Measurements from ENCODE around the gene HTR4. TPM values are rescaled to one million over a fixed set of nuclear protein-coding genes. Genes with fewer than 3 reads are reported as not detected.

Gene HTR4
- total and polyA plus RNA-seq, 2 of the 4 experiments (the other 2 are of a cell fraction) = not detected

DNA sequence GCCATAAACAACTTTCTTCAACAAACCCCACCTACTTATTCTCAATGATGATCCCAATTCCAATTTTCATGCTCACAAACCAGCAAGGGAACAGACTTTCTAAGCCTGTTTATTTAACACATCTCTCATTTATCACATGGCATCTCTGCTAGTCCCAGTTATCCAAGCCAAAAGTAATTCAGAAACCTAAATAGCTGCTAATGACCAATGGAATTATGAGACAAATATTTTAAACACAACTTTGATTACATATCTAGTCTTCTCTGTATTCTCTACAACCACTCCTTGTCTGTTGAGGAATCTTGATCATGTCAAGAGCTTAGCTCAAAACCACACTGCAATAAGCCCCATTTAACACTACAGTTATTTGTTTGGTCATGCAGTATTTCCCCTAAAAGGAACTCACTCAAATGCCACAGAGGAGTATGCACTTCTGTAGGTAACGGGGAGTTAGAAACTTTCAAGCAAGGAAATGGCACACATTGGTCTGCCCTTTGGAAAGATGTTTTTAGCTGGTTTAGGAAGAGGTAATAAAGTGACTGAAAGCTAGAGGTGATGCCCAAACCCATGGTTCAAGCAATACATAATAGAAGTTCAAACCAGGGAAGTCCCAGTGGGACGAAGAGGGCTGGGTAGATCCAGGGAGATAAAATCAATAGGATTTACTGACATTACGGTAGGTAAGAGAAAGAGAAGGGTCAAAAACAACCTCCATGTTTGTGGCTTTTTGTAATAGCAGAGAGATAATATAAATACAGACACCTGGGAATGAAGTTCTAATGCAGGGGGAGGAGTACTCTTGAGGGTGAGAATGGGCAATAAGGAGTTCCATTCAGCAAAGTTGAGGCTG is 42.1 kb upstream of the HTR4 start:
- Histone ChIP-seq H3K4me3 (ENCODE audit: insufficient read depth, low read depth, low read length) (no peak overlapping the region), H4K20me1 (ENCODE audit: insufficient read depth, low read length) (no peaks in the 10 kb centered on the region), H3K27me3 (ENCODE audit: control insufficient read depth, insufficient read depth, low read length) (no peaks in the 10 kb centered on the region), H3K79me1 (ENCODE audit: low read depth in 1 of 2, low read length in 2 of 2) (no peaks in the 10 kb centered on the region), H4K91ac (ENCODE audit: insufficient read depth, low read depth, low read length) (no peak overlapping the region), H2BK5ac (ENCODE audit: low read depth, low read length, poor library complexity, severe bottlenecking) (no peak overlapping the region), H3K27ac (ENCODE audit: insufficient read depth, low read length) (no peak overlapping the region), H4K5ac (ENCODE audit: low read depth, low read length) (no peak overlapping the region), H3K23ac (ENCODE audit: low read depth, low read length) (no peak overlapping the region), H2AFZ (replicated peaks; ENCODE audit: low read length, poor library complexity) (no peak overlapping the region), H3K9me3 (ENCODE audit: control insufficient read depth, insufficient read depth, low read length) (no peaks in the 10 kb centered on the region), H3K9me1 (ENCODE audit: insufficient read depth, low read length) (no peaks in the 10 kb centered on the region), H3K4me2 (ENCODE audit: low read depth, low read length) (no peak overlapping the region), H2BK20ac (ENCODE audit: low read depth, low read length) (no peak overlapping the region), H2BK15ac (ENCODE audit: low read depth, low read length) (no peak overlapping the region), H2AK9ac (replicated peaks; ENCODE audit: low read depth, low read length, poor library complexity) (no peak overlapping the region), H3K9ac (ENCODE audit: low read depth, low read length) (no peak overlapping the region), H3K4ac (ENCODE audit: low read depth, low read length) (no peak overlapping the region), H4K8ac (ENCODE audit: low read depth in 2 of 2, low read length in 2 of 2) (no peak overlapping the region), H3K14ac (replicated peaks; ENCODE audit: low read depth, low read length) (no peak overlapping the region), H3K18ac (ENCODE audit: low read depth, low read length) (no peak overlapping the region), H3K4me1 (ENCODE audit: control insufficient read depth, insufficient read depth, low read length) (no peaks in the 10 kb centered on the region), H2AK5ac (ENCODE audit: low read depth, low read length) (no peak overlapping the region), H2BK120ac (ENCODE audit: low read depth, low read length) (no peak overlapping the region), H3K36me3 (ENCODE audit: control insufficient read depth, insufficient read depth, low read length) (no peaks in the 10 kb centered on the region), H3K56ac (ENCODE audit: extremely low read depth, insufficient read depth, low read length) (no peak overlapping the region)
- in situ Hi-C loops (cut with MboI; ENCODE audit: low sequenced_read_pairs) = no loop called here
- intact Hi-C loops (cut with micrococcal nuclease) = no loop called here
- WGBS, 2 experiments (ENCODE audit: extremely low coverage in 2 of 2, insufficient read length in 1 of 2) = 80% methylated on average over 1 of the region's 3 CpGs; no CpG with 5 or more reads in 1 of the 2 experiments
- CTCF ChIA-PET = interaction anchor here (1.2 to 1.4 kb wide), 2 partner anchors 9 to 34 kb away, joined by 5 to 6 read pairs; no protein-coding TSS in a partner anchor
- ATAC-seq (ENCODE audit: low read depth) (no peak), DNase-seq (no peak)
- no TSS peak for BruUV-seq (replicated peaks)
- POLR2A ChIA-PET (ENCODE audit: unreplicated experiment) = no interaction called here
- dilution Hi-C loops (cut with HindIII; ENCODE audit: low sequenced_read_pairs, unreplicated experiment) = no loop called here
- TF ChIP-seq, protein P1, sequence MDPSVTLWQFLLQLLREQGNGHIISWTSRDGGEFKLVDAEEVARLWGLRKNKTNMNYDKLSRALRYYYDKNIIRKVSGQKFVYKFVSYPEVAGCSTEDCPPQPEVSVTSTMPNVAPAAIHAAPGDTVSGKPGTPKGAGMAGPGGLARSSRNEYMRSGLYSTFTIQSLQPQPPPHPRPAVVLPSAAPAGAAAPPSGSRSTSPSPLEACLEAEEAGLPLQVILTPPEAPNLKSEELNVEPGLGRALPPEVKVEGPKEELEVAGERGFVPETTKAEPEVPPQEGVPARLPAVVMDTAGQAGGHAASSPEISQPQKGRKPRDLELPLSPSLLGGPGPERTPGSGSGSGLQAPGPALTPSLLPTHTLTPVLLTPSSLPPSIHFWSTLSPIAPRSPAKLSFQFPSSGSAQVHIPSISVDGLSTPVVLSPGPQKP (IDR thresholded peaks at IDR 0.05; ENCODE audit: borderline replicate concordance, low read depth, low read length) = no peak
- TF ChIP-seq NFE2L2 (IDR thresholded peaks at IDR 0.05; ENCODE audit: low read depth, low read length) = no peak
- TF ChIP-seq RAD21 (IDR thresholded peaks at IDR 0.05; ENCODE audit: low read length) = no peak
- TF ChIP-seq BHLHE40 (IDR thresholded peaks at IDR 0.05; ENCODE audit: low read depth, low read length) = no peak
- TF ChIP-seq CEBPB (IDR thresholded peaks at IDR 0.05; ENCODE audit: low read depth, low read length) = no peak
- TF ChIP-seq SMC3 (IDR thresholded peaks at IDR 0.05; ENCODE audit: low read depth, low read length) = no peak
- TF ChIP-seq POLR2A (IDR thresholded peaks at IDR 0.05; ENCODE audit: low read depth, low read length) = no peak
- no peak for TF ChIP-seq MAFK (IDR thresholded peaks at IDR 0.05; ENCODE audit: low read depth, low read length)
- no peak for TF ChIP-seq MAZ (IDR thresholded peaks at IDR 0.05; ENCODE audit: borderline replicate concordance, low read depth, low read length)
- no peak for TF ChIP-seq RFX5 (IDR thresholded peaks at IDR 0.05; ENCODE audit: low read depth, low read length)
- TF ChIP-seq, protein P2, sequence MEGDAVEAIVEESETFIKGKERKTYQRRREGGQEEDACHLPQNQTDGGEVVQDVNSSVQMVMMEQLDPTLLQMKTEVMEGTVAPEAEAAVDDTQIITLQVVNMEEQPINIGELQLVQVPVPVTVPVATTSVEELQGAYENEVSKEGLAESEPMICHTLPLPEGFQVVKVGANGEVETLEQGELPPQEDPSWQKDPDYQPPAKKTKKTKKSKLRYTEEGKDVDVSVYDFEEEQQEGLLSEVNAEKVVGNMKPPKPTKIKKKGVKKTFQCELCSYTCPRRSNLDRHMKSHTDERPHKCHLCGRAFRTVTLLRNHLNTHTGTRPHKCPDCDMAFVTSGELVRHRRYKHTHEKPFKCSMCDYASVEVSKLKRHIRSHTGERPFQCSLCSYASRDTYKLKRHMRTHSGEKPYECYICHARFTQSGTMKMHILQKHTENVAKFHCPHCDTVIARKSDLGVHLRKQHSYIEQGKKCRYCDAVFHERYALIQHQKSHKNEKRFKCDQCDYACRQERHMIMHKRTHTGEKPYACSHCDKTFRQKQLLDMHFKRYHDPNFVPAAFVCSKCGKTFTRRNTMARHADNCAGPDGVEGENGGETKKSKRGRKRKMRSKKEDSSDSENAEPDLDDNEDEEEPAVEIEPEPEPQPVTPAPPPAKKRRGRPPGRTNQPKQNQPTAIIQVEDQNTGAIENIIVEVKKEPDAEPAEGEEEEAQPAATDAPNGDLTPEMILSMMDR (conservative IDR thresholded peaks at IDR 0.05; ENCODE audit: low read depth, low read length) = no peak
- no peak for TF ChIP-seq CHD1 (IDR thresholded peaks at IDR 0.05; ENCODE audit: low read depth, low read length)
- no peak for TF ChIP-seq FOS (IDR thresholded peaks at IDR 0.05; ENCODE audit: low read depth, low read length)
- no peak for TF ChIP-seq MXI1 (IDR thresholded peaks at IDR 0.05; ENCODE audit: borderline replicate concordance, low read depth, low read length)
- TF ChIP-seq RCOR1 (IDR thresholded peaks at IDR 0.05; ENCODE audit: insufficient replicate concordance, low read length) = no peak

Data from IMR-90 (cell line).